ENCODE results near the gene LRRC7.

Gene LRRC7

DNA sequence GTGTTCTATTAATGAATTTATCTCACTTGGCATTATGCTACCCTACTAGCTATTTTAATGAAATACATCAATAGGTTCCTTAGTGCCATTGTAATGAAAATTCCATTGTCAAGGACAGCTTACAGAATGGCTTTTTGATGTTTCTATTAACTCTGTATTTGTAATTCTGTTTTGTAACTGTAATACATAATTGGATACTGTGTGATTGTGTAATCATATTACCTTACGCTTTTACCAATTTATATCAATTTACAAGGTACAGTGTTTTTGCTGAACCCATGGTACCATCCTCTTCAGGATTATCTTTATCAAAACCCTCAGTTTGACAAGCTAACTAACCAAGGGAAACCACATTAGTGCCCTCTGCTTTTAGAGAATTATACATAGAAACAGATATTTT is 277.9 kb downstream of the LRRC7 start:
- FAIRE-seq (no peak), DNase-seq (ENCODE audit: insufficient read length, low spot score) (no peak)
- no peak for TF ChIP-seq CTCF (IDR thresholded peaks at IDR 0.05; ENCODE audit: insufficient read depth, missing control alignments)

DNA sequence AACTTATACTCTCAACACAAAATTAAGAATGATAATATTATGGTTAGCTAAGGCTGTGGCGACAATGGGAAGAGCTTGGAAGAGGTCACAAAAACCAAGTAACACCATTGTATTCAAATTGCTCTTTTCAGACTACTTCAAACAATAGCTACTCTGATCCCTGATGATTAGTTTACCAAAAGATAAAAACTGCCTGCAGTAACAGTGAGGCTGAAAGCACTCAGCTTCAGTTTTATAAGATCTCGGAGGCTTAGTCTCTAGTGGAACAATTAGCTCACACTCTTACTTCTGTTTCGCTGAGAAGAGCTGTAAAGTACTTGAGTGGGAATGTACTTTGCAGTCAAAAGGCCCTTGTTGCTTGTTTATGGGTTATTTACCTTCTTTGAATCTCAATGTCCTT is 278.5 kb downstream of the LRRC7 start:
- no peak for DNase-seq (ENCODE audit: insufficient read length, low spot score)
- FAIRE-seq, result no peak
- no peak for TF ChIP-seq CTCF (IDR thresholded peaks at IDR 0.05; ENCODE audit: insufficient read depth, missing control alignments)

DNA sequence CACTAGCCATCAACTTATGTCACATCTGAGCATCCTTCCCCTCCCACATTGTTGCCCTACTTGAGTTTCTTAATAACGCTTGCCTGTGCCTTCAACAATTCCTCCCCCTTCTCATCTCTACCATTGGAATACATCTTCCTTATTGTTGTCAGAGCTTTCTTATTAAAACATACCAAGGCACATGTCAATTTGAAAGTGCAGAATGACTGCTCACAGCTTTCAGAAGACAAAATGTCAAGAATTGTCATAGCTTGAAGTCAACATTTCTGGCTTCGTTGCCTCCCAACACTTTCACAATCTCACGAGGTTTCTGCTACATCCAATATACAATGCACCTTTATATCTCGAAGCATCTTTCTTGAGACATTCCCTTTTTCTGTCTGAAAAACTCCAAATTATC is 279.9 kb downstream of the LRRC7 start:
- no peak for FAIRE-seq
- DNase-seq (ENCODE audit: insufficient read length, low spot score), result no peak
- TF ChIP-seq CTCF (IDR thresholded peaks at IDR 0.05; ENCODE audit: insufficient read depth, missing control alignments), result no peak

DNA sequence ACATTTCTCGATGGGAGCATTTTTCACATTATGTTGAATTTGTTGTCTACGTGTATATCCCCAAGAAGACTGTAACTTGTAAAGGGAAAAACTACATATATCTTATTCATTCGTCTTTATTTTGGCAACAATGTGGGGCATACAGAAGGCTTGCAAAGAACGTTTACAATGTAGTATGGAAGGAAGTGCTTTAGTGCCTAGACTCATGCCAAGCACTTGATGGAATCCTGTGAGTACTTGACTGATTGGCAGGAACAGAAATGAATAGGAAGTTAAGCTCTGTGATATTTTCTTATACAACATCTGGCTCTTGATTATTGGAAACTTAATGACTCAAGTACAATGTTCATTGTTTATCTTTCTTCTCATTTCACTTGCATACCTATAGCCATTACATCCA is 284.4 kb downstream of the LRRC7 start:
- no peak for FAIRE-seq
- DNase-seq (ENCODE audit: insufficient read length, low spot score), result no peak

DNA sequence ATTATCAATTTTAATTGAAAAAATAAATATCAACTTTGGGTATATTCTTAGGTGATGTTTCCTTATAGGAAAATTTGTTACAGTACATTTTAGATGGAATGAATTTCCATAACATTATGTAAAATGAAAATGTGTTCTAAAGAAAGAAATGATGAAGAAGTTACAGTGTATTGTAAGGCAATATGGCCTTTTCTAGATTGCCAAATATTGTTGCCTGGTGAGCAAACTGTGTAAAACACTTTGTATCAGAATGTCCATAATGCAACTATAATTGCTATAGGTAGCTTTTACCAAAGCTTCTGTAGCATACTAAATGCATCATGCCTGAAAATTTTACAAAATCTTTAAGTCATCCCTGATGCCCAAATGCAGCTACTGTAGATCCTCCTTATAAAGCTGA is 285.0 kb downstream of the LRRC7 start:
- no peak for TF ChIP-seq CTCF (IDR thresholded peaks at IDR 0.05; ENCODE audit: insufficient read depth, missing control alignments)
- FAIRE-seq, result no peak
- DNase-seq (ENCODE audit: insufficient read length, low spot score), result no peak

More for the DNA sequence above, 284.4 kb downstream of the LRRC7 start:
- TF ChIP-seq CTCF (IDR thresholded peaks at IDR 0.05; ENCODE audit: insufficient read depth, missing control alignments), result no peak

GRCh38 chr1:69858534-69858933 is 290.8 kb downstream of the LRRC7 start:
- DNase-seq (ENCODE audit: insufficient read length, low spot score) (no peak), FAIRE-seq (no peak)
- no peak for TF ChIP-seq CTCF (IDR thresholded peaks at IDR 0.05; ENCODE audit: insufficient read depth, missing control alignments)

DNA sequence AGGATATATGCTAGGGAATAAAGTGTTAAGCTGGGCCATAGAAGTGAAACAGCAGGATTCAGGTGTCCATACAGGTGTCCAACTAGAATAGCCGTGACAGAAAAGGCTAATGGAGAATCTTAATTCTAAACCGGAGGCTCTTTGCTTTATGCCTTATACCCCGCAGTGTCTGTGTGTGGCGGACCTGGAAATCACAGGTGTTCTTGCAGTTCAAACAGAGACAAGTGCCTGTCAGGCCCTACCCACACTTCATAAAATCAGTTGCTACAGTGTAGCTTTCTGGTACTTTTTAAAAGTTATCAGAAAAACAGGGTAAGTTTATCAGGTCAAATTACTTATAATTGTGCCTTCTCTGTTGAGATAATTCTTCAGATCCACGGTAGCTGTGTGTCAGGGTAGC is 293.9 kb downstream of the LRRC7 start:
- DNase-seq (ENCODE audit: insufficient read length, low spot score) (no peak), FAIRE-seq (no peak)
- TF ChIP-seq CTCF (IDR thresholded peaks at IDR 0.05; ENCODE audit: insufficient read depth, missing control alignments), result no peak

Measured in D721Med (cell line).